Measurements from ENCODE around the gene TCF12.

TCF12 gene

GRCh38 chr15:57333487-57333886 lies 415.0 kb downstream of the TCF12 start:
- no peaks in the 10 kb centered on the region for H3F3A ChIP-seq (ENCODE audit: insufficient read depth, low read length)
- 0 out of 2 replicates have a peak, but pooled peaks cover 4% of the 10 kb centered on the region for H3K27me3 ChIP-seq (ENCODE audit: insufficient read depth, low read length)
- H3K27ac ChIP-seq (ENCODE audit: low read depth, low read length, poor library complexity, severe bottlenecking), result no peak overlapping the region
- no peaks in the 10 kb centered on the region for H3K9me2 ChIP-seq (ENCODE audit: low read depth, low read length)
- H3K36me3 ChIP-seq (ENCODE audit: insufficient read depth, low read length), result no peaks in the 10 kb centered on the region
- H4K20me1 ChIP-seq (ENCODE audit: insufficient read depth, low read length), result no peaks in the 10 kb centered on the region
- no peak overlapping the region for H3K4me3 ChIP-seq (ENCODE audit: low read depth, low read length, poor library complexity, severe bottlenecking)
- no peak overlapping the region for H3K9ac ChIP-seq (ENCODE audit: low read length)
- no peak overlapping the region for H2AFZ ChIP-seq (ENCODE audit: low read length)
- no peaks in the 10 kb centered on the region for H3K4me1 ChIP-seq (ENCODE audit: insufficient read depth, low read length, severe bottlenecking)
- no peaks in the 10 kb centered on the region for H3K79me2 ChIP-seq (ENCODE audit: insufficient read depth, low read length)
- no peaks in the 10 kb centered on the region for H3K9me3 ChIP-seq (ENCODE audit: low read length)
- TF ChIP-seq EZH2 (IDR thresholded peaks at IDR 0.05; ENCODE audit: borderline replicate concordance, low read length) (no peak), CTCF (IDR thresholded peaks at IDR 0.05; ENCODE audit: low read length) (no peak)
- H3K4me2 ChIP-seq (ENCODE audit: low read length), result no peak overlapping the region

DNA sequence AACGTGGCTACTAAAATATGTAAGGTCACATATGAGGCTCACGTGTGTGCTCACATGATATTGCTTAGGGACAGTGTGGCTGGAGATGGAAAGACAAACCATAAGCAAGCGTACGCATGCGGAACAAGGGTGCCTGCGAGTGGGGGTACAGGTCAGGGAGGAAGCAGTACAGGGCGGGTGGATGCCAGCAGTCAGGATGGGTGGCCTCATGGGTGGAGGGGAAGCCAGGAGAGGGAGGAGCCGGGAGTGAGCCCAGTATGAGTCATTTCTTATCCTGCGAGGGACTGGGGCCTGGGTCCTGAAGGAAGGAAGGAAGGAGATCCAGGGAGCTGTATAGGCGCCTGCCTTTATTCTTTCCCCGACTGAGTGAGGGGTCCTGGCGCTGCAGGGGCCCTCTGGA lies 415.8 kb downstream of the TCF12 start:
- Histone ChIP-seq H3K79me2 (ENCODE audit: insufficient read depth, low read length) (no peaks in the 10 kb centered on the region), H3F3A (ENCODE audit: insufficient read depth, low read length) (no peaks in the 10 kb centered on the region), H3K36me3 (ENCODE audit: insufficient read depth, low read length) (no peaks in the 10 kb centered on the region), H3K4me1 (ENCODE audit: insufficient read depth, low read length, severe bottlenecking) (no peaks in the 10 kb centered on the region), H4K20me1 (ENCODE audit: insufficient read depth, low read length) (no peaks in the 10 kb centered on the region), H3K27me3 (ENCODE audit: insufficient read depth, low read length) (0 out of 2 replicates have a peak, but pooled peaks cover 4% of the 10 kb centered on the region), H3K9me2 (ENCODE audit: low read depth, low read length) (no peaks in the 10 kb centered on the region), H3K9ac (ENCODE audit: low read length) (no peak overlapping the region), H2AFZ (ENCODE audit: low read length) (no peak overlapping the region), H3K4me3 (ENCODE audit: low read depth, low read length, poor library complexity, severe bottlenecking) (no peak overlapping the region), H3K27ac (ENCODE audit: low read depth, low read length, poor library complexity, severe bottlenecking) (no peak overlapping the region), H3K4me2 (ENCODE audit: low read length) (no peak overlapping the region), H3K9me3 (ENCODE audit: low read length) (no peaks in the 10 kb centered on the region)
- no peak for TF ChIP-seq EZH2 (IDR thresholded peaks at IDR 0.05; ENCODE audit: borderline replicate concordance, low read length)
- no peak for TF ChIP-seq CTCF (IDR thresholded peaks at IDR 0.05; ENCODE audit: low read length)

GRCh38 chr15:57335293-57335715 lies 416.9 kb downstream of the TCF12 start:
- H3K9me3 ChIP-seq (ENCODE audit: low read length), result no peaks in the 10 kb centered on the region

More at GRCh38 chr15:57335293-57335715, 416.9 kb downstream of the TCF12 start:
- no peak overlapping the region for H3K9ac ChIP-seq (ENCODE audit: low read length)
- no peaks in the 10 kb centered on the region for H3K4me1 ChIP-seq (ENCODE audit: insufficient read depth, low read length, severe bottlenecking)
- no peak overlapping the region for H3K4me2 ChIP-seq (ENCODE audit: low read length)
- TF ChIP-seq EZH2 (IDR thresholded peaks at IDR 0.05; ENCODE audit: borderline replicate concordance, low read length), result no peak
- TF ChIP-seq CTCF (IDR thresholded peaks at IDR 0.05; ENCODE audit: low read length), result no peak
- H4K20me1 ChIP-seq (ENCODE audit: insufficient read depth, low read length), result no peaks in the 10 kb centered on the region
- 0 out of 2 replicates have a peak, but pooled peaks cover 2% of the 10 kb centered on the region for H3K27me3 ChIP-seq (ENCODE audit: insufficient read depth, low read length)
- H2AFZ ChIP-seq (ENCODE audit: low read length), result no peak overlapping the region
- H3K36me3 ChIP-seq (ENCODE audit: insufficient read depth, low read length), result no peaks in the 10 kb centered on the region
- H3K4me3 ChIP-seq (ENCODE audit: low read depth, low read length, poor library complexity, severe bottlenecking), result no peak overlapping the region
- H3F3A ChIP-seq (ENCODE audit: insufficient read depth, low read length), result no peaks in the 10 kb centered on the region
- H3K27ac ChIP-seq (ENCODE audit: low read depth, low read length, poor library complexity, severe bottlenecking), result no peak overlapping the region
- no peaks in the 10 kb centered on the region for H3K79me2 ChIP-seq (ENCODE audit: insufficient read depth, low read length)
- no peaks in the 10 kb centered on the region for H3K9me2 ChIP-seq (ENCODE audit: low read depth, low read length)
